ENCODE results near the gene ZBP1.

ZBP1 gene, protein sequence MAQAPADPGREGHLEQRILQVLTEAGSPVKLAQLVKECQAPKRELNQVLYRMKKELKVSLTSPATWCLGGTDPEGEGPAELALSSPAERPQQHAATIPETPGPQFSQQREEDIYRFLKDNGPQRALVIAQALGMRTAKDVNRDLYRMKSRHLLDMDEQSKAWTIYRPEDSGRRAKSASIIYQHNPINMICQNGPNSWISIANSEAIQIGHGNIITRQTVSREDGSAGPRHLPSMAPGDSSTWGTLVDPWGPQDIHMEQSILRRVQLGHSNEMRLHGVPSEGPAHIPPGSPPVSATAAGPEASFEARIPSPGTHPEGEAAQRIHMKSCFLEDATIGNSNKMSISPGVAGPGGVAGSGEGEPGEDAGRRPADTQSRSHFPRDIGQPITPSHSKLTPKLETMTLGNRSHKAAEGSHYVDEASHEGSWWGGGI

DNA sequence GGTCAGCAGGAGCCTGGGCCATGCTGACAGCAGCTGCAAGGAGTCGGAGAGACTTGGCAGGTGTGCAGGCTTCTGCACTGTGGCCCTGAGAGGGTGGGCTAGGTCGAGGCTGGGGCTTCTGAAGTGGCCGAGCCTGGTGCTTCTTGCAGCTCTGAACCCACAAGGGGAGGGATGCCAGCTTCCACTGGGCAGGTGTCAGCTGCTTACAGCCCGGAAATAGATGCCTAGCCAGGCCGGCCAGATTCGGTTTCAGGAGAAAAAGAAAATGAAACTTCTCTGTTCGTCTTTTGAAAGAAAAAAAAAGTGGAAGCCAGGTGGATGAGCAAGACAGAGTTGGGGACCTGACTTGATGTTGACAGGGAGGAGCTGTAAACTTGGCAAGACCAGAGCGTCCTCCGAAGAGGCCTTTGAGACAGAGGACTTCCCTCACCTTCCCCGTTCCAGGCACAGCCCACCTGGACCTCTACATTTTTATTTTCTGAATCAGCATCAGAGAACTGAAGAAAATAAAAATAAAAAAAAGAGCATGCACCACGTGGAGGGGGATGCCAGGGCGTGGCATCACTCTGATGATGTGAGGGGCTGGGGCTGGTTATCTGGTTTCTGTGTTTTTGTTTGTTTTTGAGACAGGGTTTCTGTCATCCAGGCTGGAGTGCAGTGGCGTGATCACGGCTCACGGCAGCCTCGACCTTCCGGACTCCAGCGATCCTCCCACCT is at the start of gene ZBP1:
TSS of gene ZBP1 (minus strand) at position 153 of the 717 bp plus-strand sequence. CDS start at position 22, 131 bp downstream.
- peak; percentile 67 for DNase-seq (ENCODE audit: low spot score)

DNA sequence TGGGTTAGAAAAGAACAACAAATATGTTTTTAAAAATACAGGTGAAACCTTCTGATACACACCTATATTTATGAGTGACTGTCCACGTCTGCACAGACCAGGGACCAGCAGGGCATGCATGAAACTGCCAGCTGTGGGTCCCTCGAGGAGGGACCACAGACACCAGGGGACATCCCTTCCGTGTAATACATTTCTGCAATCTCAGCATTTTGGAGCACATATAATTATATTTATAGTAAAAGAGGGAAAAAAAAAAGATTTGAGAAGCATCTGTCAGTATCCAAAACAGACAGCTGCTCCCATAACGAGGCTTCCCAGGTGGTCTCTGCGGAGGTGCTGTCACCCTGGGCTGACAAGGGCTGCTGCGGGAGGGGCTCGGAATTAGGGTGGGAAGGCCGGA is 49.4 kb upstream of the ZBP1 start:
- DNase-seq (ENCODE audit: low spot score): no peak

DNA sequence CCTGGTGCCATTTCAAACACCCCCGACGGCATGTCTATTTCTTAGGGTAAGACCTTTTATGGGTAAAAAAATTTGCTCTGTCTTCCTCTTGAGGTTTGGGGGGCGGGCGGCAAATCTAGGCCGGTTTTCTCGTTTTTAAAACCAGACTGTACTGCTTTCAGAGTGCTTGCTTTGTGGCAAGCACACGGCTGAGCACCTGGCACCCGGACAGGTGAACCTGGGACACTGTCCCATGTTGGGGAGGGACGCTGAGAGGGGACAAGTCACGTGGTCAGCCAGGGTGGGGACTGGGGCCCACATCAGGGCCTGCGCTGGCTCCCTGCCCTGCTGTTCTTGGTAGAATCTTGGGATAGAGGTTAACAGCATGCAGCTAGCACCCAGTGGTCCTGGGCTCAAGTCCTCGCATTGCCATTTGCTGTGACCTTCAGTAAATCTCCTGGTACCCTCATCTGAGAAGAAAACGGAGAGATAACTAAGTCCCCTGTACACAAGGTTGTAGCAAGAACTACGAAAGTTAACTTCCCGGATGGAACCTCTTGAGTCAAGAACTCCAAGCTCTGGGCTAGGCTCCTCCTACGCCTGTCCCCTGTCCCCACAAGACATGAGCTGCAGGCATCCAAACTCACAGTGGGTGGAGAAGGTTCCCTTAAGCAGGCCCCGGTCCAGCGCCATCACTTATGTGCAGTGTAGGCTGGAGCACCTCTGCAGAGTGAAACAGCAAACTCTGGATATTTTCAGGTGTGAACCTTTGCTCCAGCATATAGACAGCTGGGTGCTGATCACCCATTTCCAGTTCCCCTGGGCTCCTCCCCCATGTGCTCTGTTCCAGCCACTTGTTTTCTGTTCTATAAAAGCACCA is 47.9 kb upstream of the ZBP1 start:
- no peak for DNase-seq (ENCODE audit: low spot score)

DNA sequence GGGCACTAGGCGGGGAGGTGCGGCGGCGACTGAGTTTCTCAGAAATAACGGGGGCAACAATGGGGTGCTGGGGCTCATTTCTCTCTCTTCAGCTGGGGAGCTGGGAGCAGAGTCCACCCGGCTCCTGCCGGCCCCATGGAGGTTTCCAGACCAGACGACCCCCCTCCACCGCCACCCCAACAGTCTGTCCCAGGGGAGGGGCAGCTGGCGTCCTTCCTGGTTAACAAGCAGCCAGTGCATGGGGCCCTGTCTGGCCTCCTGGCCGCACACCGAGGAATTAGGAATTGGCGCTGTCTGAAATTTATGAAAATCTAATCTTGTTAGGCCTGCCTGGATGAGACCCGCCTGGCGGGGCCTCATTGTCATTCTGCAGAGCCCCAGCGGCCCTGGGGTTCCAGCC is 47.2 kb upstream of the ZBP1 start:
- no peak for DNase-seq (ENCODE audit: low spot score)

DNA sequence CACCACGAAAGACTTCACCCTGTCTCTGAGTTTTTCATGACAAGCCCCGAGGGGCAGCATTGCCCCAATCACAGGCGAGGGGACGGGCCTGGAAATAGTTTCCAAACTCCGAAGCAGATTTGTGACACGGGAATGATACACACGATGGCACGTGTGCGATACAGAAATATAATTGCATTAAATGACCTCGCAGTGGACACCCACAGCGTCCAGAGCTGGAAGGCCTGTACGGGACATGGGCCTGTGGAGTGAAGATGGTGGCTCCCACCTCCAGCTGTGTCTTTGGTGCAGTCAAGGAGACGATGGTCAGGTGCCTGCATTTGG is 46.6 kb upstream of the ZBP1 start:
- no peak for DNase-seq (ENCODE audit: low spot score)

DNA sequence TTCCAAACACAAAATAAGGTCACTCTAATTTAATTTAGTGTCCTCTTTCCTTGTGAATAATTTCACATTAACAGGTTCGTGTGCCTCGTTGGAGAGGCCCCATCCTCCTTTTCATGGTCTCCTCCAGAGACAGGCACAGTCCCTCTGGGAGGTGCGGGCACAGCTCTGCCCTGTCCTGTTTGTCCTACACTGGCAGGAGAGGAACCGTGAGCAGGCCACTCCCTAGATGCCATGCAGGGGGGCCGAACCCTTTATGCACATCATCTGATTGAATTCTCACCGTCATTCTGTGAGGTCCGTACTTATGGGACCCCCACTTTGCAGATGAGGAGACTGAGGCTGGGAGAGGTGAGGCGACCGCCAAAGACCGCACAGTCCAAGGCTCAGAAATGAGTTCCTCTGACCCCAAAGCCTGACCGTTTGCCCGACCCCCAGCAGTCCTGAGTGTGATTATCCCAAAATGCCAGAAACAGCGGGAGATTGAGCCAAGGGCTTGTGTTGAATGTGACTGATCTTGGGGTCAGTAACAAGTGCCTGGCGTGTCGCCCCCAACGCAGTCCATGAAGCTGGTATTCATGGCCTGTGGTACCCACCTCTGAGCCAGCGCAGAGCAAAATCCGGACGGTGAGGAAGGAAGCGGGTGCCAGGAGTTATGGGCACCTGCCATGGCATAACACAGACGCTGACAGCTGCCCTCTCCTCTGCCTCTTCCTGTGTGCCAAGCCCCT is 46.0 kb upstream of the ZBP1 start:
- no peak for DNase-seq (ENCODE audit: low spot score)

DNA sequence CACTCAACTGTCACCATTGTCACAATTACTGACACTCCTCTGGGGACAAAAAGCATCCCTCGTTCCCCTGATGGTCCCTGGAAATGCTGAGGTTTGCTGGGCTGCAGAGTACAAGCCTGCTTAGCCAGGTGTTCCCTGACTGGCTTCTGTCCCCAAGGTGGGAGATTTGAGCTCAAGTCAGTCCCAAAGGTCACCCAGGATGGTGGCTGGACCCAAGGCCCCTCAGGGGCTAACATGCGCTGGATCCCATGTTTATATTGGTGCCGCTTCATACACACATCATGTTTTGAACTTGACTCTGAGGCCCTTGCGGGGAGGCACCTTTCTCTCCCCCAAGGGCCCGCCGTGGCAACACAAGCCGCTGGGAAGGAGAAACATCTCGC is 45.4 kb upstream of the ZBP1 start:
- DNase-seq (ENCODE audit: low spot score): no peak

DNA sequence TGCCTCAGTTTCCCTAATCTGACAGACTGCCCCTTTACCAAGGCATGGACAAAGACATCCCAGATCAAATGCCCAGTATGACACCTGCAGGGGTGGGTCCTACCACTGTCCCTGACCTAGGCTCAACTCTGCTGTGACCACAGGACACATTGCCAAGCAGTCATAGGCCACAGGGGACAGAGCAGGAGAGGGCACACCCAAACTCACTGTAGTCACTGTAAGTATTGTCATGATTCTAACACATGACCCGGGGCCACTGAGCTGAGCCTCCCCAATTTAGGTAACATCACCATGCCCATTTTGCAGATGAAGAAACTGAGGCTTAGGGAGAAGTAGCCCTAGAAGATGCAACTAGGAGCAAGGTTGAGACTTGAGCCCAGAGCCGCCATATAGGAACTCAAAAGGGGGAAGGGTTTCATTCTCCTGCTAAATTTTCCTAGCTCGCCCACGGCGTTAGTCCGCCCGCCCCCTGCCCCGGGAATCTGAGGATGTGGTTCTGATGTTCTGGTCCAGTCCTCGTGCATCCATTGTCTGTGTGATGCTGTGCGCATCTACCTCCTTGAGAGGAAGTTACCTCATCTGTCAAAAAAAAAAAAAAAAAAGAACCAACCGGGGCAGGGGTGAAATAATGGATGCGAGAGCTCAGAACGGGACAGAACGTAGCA is 44.8 kb upstream of the ZBP1 start:
- DNase-seq (ENCODE audit: low spot score): no peak

DNA sequence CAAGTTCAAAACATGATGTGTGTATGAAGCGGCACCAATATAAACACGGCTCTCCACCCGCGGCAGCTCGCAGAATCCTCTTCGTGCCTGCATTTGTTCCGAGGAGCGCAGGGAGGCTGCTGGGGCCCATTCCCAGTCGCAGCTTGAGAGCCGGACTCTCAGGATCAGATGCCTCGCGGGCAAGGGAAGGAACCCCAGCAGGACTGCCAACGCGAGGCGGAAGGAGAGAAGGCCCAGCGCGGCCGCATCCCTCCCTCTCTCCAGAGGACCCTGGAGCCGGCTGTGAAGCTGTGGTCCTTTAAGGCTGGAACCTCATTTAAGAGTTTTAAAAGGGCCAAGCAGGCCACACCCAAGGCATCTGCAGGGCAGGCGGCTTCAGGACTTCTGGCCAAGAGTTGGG is 44.2 kb upstream of the ZBP1 start:
- DNase-seq (ENCODE audit: low spot score): no peak

DNA sequence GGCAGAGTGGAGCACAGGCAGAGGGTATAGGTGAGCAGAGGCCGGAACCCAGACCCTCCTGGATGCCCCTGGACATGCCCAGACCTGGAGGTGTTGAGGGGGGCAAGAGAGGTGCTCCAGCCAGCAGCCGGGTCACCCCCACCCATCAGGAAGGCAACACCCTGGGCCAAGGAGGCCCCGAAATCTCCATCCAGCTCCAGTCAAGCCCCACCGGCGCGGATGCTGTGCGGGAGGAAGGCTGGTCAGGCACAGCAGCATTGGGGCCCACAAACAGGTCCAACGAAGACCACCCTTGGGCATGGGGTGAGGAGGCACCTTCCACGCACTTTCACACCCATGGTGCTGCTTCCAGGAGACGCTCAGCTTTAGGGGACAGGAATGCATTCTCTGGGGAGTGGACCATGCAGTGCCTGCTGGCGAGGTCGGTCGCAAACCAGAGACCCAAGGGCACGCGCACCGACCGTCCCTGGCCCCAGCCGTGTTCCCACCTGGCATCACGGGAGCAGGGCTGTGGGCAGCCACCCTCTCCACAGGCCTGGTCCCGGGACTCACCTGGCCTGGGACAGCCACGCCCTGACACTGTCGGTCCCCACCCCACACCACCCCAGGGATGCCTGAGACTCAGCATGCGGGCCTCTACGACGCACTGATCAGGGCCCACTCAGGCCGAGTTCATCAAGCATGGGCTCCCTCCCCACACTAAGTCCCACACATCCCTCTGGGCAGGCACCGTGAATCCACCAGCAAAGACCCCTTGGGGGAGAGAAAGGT is 43.6 kb upstream of the ZBP1 start:
- no peak for DNase-seq (ENCODE audit: low spot score)

DNA sequence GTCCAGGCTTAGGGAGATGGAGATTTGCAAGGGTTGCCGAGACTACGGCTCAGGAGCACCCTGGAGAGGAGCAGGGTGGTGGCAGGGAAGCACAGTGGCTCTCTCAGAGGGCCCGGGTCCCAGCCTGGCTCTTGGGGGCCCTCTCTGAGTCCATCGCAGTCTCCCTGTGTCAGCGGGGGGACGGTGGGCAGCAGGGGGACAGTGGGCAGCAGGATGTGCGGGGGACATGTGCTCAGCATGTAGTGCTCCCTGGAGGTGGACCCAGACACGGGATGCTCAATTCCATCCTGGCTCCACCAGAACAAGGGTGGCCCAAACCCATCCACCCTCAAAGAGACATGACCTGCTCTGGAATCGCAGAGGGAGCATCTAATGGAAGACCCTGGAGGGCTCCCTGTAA is 43.0 kb upstream of the ZBP1 start:
- no peak for DNase-seq (ENCODE audit: low spot score)

DNA sequence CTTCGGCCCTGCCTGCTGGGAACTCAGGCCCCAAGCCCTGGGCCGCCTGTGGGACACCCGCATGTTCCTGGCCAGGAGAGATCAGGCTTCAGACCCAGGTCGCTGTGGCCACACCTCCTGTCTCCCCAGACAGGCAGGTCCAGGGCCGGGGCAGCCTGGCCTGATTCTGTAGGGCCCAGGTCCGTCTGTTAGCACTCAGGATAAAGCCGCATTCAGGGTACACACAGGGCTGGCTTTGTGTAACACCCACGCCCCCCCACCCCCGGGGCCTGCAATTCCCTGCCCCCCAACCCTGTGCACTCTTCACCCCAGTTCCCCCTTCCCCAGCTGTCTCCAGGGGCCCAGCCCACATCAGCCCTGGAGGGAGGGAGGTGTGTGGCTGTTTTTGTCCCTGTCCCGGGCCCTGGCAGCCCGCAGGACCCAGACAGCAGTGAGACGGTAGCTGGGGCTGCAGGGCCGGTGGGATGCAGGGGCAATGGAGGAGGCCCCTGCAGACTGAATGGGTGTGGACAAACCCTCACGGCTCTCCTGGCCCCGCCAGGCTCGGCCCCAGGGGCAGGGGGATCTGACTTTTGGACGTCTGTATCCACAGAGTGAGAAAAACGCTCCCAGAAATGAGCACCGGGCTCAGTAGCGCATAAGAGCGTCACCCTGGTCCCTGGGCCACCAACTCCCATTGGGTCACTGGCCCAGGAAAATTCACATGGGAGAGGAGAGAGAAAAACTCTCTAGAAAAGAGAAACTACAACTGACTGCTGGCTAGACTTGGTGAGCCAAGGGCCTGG is 42.4 kb upstream of the ZBP1 start:
- no peak for DNase-seq (ENCODE audit: low spot score)

DNA sequence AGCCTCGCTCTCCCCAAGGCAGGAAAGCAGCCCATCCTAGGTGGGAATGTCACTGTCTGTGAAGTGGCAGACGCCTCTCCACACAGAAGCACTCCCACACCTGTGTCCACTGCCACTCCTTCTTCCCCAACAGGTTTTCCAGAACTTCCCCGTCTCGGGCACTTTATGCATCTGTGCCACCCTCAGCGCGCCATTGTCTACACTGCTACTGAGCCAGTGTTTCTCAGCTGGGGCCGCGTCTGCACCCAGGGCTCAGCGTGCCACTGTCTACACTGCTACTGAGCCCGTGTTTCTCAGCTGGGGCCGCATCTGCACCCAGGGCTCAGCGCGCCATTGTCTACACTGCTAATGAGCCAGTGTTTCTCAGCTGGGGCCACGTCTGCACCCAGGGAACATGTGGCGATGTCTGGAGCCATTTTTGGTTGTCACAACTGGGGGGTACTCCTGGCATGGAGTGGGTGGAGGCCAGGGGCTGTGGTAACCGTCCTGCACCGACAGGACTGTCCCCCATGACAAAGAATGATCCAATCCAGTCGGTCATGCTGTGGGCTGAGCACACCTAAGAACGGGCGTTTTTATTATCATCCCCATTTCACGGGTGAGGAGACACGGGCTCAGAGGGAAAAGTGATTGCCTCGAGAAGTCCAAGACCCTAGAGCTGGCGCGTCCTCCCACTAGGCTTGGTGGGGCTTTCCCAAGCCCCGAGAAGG is 41.7 kb upstream of the ZBP1 start:
- DNase-seq (ENCODE audit: low spot score): no peak

DNA sequence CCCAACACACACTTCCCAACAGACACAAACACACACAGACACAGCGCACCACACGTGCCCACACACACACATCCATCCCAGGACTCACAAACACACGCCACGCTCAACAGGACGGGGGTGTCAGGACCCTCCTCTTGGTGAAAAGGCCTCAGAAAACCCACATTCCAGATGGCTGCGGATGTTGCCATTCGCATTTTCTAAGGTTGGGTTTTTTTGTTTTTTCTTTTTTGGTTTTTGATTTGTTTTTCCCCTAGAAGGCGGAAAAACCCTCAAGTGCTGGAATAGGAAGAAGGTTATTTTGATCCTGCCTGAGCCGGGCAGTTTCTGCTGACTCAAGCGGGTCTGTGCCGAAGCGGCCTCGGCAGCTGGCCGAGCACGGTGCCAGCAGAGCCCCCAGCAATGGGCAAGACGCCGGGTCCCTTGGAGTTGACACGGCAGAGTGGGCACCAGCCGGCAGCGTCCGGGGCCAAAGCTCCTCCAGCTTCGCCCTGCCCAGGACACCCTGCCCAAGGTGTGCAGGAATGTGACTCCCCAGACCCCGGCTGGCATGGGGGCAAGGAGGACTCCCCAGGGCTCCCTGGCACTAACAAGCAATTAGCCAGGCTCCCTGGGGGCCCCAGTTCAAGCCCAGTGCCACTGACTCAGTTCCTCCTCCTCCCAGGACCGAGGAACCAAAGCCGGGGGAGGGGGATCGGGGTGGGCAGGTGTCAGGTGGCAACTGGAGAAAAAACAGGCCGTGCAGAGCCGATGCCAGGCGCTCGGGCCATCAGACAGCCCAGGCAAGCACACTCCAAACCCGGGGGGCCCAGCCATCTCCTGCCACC is 40.9 kb upstream of the ZBP1 start:
- no peak for DNase-seq (ENCODE audit: low spot score)

DNA sequence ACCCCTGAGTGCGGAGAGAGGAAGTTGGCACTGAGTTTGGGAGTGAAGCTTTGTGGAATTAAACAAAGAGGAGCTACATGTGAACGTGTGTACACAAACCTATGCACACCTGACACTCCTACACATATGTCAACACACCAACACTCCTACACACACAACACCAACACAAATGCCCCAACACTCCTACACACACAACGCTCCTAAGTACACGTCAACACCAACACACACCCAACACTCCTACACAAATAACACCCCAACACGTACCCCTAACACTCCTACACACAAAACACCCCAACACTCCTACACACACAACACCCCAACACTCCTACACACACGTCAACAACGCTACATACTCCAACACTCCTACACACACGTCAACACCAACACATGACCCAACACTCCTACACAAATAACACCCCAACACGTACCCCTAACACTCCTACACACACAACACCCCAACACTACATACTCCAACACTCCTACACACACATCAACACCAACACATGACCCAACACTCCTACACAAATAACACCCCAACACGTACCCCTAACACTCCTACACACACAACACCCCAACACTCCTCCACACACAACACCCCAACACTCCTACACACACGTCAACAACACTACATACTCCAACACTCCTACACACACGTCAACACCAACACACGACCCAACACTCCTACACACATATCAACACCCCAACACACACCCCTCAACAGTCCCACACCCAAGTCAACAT is 40.1 kb upstream of the ZBP1 start:
- DNase-seq (ENCODE audit: low spot score): no peak

DNA sequence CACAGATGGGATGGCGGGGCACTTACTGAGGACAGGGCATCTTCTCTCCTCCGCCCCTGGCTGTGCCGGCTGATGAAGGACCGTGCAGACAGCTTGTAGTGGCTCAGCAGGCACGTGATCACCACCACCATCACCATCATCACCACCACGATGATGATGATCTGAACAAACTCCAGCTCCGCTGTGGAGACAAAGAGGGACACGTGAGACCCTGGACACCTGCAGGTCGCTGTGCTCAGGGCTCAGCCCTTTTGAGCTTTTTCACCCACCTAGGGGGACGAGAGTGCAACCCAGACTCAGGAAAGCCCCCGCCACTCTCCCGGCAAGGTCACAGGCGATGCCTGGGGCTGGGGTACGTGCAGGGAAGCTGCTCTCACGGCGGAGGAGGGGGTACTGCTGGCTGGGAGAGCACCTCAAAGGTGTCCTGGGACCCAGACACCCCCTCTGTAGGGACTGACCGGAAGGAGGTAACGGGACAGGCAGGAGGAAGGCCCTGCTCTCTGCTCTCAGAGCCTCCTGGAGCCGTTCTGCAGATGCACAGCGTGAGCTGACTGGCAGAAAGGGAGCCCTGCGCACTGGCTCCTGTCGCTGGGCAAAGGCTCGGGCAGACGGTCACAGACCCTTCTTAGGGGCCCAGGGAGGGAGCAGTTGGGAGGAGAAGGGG is 39.4 kb upstream of the ZBP1 start:
- DNase-seq (ENCODE audit: low spot score): no peak

DNA sequence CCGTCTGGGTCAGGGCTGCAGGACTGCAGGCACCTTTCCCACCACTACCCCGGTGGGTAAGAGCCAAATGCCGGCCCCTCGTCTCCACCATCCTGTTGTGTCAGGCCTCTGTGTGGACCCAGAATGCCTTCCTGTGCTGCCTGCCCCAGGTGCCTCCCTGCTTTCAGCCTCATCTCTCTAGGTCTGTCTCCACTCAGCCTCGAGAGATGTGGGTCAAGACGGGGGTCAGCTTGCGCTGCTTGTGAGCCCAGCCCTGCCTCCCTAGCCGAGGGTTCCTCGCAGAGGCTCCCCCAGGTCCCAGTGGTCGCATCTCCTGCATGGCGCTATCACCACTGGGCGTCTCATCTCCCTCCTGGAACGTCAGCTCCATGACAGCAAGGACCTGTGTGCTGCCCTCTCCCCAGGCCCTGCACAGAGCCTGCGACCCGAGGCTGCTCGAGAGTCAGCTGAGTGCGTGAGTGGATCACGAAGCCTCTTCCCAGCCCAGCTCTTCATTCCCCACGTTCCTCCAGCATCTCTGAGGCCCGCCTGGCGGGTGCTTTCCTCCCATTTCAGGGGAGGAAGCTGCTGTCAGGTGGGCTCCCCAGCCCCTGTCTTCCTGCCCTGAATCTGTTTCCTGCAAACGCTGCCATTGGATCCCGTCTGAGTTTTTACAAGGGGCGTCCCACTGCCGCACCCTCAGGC is 38.7 kb upstream of the ZBP1 start:
- no peak for DNase-seq (ENCODE audit: low spot score)

Measured in CD4-positive, alpha-beta T cell treated with Interleukin-2 at 100 ng/mL for 4 hours (primary cell).